ENCODE data around the gene SIGLEC8.

- TF ChIP-seq POLR2A (IDR thresholded peaks at IDR 0.05) = no peak
- no peak for TF ChIP-seq CTCF (IDR thresholded peaks at IDR 0.05)
These were observed 19.1 kb upstream of the SIGLEC8 start for GRCh38 chr19:51477344-51477743.
